Rectal smooth muscle tissue (tissue), 1 donor: ENCODE results near the gene LYPLA2.
"Not testable (repeated sequence)": the region's sequence is repeated elsewhere in the genome, so short reads cannot be mapped to it uniquely, and the experiment has no call there.

Experiments
- H3K27ac ChIP-seq: one replicate; pipeline ENCODE4 v1.7.0; 2013; ENCODE audit warnings: low read depth, low read length, inconsistent platforms
- H3K27me3 ChIP-seq: one replicate; pipeline ENCODE4 v1.7.0; 2013; ENCODE audit warnings: low read length; ENCODE audit not compliant: control insufficient read depth, insufficient read depth
- H3K36me3 ChIP-seq: one replicate; pipeline ENCODE4 v1.7.0; 2013; ENCODE audit warnings: low read length; ENCODE audit not compliant: control insufficient read depth, insufficient read depth
- H3K4me1 ChIP-seq: one replicate; pipeline ENCODE4 v1.7.0; 2013; ENCODE audit warnings: low read length; ENCODE audit not compliant: control insufficient read depth, insufficient read depth
- H3K4me3 ChIP-seq: one replicate; pipeline ENCODE4 v1.7.0; 2013; ENCODE audit warnings: low read length
- H3K9ac ChIP-seq: one replicate; pipeline ENCODE4 v1.7.0; 2013; ENCODE audit warnings: low read length

LYPLA2 gene

DNA sequence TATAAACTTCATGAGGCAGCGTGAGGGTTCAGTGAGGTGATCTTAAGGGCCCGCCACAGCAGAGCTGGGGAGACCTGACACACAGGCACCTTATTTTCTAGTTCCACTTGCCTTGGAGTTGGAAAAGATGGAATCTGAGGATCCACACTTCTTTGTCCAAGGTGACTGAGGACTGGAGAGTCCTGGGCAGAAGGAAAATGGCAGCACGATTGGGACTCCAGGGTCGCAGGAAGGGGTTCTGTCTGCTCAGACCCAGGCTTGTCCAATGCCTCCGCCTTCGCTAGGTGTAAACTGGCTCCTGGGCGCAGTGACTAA, 8.3 kb downstream of the LYPLA2 start:
- Histone ChIP-seq H3K36me3 (peaks cover 7% of the 10 kb centered on the region), H3K27me3 (no peaks in the 10 kb centered on the region), H3K4me1 (peaks cover 9% of the 10 kb centered on the region), H3K4me3 (peak overlapping the region; percentile 94), H3K9ac (peak overlapping the region; percentile 70), H3K27ac (no peak overlapping the region)

DNA sequence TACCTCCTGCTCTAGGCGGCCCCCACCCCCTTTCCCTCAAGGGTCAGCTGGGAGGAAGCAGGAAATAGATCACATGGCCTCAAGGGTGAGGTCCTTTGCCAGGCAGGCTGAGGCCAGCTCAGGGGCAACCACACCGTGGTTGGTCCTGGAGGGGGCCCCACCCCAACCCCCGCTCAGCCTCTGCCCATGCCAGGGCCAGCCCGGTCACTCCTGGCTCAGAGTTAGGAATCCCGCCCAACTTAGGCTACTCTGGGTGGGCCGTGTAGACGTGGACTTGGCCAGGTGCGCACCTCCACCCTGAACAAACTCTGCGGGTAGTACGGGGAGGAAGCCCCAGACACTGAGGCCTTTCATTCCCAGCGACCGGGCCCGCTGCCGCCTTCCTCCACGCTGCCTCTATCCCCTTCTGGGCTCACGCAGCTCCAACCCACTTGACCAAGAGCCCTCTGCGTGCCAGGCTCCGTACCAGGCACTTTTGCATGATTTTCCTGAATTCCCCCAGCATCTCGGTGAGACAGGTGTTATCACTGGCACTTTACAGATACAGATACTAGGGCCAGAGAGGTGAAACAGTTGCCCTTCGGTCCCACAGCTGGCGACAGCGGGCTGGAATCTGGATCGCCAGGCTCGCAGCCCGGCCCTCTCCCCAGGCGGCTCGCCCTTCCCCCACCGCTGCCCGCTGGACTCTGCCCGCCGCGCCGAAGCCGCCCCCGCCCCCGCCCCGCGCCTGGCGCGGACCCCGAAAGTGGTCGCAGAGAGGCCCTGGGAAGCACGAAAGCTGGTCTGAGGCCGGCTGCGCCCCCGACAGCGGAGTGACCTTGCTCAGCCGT, 8.8 kb downstream of the LYPLA2 start:
- peak overlapping the region; percentile 80 for H3K27ac ChIP-seq
- H3K27me3 ChIP-seq, result no peaks in the 10 kb centered on the region
- peak overlapping the region; percentile 94 for H3K4me3 ChIP-seq
- H3K4me1 ChIP-seq, result peaks cover 9% of the 10 kb centered on the region
- H3K36me3 ChIP-seq, result peaks cover 3% of the 10 kb centered on the region
- peak overlapping the region; percentile 70 for H3K9ac ChIP-seq

DNA sequence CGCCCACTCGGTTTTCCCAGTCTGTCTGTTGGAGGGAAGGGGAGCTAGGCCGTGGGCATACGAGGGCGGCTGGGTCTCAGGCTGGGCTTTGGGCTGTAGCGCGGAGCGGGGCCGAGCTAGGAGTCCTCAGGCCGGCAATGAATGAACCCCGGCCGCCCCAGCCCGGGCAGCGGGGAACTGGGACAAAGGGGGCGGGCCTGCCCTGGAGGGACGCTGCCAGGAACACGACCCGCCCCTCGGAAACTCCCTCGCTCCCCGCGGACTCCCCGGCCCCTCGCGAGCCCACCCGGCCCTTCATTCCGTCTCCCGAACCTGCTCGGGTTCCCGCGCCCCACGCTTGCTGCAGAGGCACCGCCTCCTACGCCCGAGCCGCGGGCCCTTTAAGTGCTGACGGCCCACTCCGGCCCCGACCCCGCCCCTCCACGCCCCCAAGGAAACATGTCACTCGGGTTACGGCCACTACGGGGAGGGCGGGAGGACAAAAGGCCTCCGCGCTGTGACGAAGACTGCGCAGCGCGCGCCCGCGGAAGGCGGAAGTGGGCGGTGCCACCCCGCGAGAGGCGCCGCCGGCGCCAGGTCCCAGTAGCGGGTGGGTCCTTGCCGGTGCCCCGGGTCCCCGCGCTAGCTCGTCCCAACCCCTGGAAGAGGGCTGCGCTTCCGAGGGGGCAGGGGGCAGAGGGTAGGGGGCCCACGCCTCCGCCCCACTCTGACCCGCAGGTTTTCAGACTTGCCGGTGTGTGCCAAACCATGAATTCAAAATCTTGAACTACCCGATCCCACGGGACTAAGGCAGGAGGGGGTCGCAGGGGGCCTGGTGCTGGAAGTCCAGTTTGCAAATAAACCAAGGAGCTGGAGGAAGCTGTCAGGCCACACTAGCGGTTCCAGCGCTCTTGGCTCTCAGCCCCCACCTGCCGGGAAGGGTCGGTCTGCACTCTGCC, 9.7 kb downstream of the LYPLA2 start, which contains the start of gene GALE:
Gene GALE, minus strand, starts transcription at position 355 of the 938 bp plus-strand sequence. CDS start 1,747 bp downstream, outside the sequence.
- Histone ChIP-seq H3K27me3 (no peaks in the 10 kb centered on the region), H3K36me3 (peaks cover 3% of the 10 kb centered on the region), H3K4me3 (peak within 1 kb of the TSS; percentile 94), H3K9ac (peak within 1 kb of the TSS; percentile 70), H3K4me1 (peaks cover 9% of the 10 kb centered on the region), H3K27ac (peak within 1 kb of the TSS; percentile 88)

DNA sequence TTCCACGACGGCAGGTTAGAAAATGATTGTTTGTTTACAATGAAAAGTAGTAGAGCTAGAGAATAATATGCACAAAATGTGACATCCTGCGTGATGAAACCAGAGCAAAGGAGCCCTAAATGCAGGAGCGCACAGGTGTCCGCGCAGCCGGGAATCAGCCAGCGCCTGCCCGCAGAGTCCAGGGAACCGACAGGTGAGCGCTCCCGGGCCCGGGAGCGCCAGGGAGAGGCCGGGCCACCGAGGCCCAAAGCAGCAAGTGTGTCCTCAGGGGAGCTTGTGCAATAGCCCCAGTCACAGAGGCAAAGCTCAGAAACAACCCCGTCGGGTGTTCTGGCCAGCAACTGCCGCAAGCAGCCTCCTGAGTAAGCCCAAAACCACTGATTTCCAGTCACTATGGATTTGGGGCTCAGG, 10.4 kb downstream of the LYPLA2 start:
- Histone ChIP-seq H3K9ac (peak overlapping the region; percentile 61), H3K4me3 (peak overlapping the region; percentile 73), H3K27me3 (no peaks in the 10 kb centered on the region), H3K36me3 (peaks cover 5% of the 10 kb centered on the region), H3K4me1 (peaks cover 9% of the 10 kb centered on the region), H3K27ac (peak overlapping the region; percentile 88)

DNA sequence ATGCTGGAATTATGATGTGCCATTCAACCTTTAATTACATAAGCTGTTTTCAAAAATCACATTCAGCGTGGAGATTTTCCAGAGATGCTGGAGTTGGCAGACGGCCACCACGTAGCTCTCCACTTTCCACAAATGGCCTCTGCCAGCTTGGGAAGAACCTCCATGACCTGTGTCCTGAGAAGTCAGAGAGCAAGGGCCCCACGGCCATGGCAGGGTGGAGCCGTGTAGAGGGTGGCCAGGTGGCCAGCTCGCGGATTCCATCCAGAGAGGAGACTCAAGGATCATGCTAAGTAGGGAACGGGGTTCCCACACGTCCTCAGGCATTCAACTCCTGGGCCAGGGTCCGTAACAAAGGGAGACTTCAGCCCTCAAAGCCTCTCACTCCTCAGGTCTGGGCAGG, 10.9 kb downstream of the LYPLA2 start:
- H3K27me3 ChIP-seq, result no peaks in the 10 kb centered on the region
- H3K4me1 ChIP-seq, result peaks cover 9% of the 10 kb centered on the region
- H3K27ac ChIP-seq, result no peak overlapping the region
- peaks cover 6% of the 10 kb centered on the region for H3K36me3 ChIP-seq
- no peak overlapping the region for H3K9ac ChIP-seq
- no peak overlapping the region for H3K4me3 ChIP-seq

DNA sequence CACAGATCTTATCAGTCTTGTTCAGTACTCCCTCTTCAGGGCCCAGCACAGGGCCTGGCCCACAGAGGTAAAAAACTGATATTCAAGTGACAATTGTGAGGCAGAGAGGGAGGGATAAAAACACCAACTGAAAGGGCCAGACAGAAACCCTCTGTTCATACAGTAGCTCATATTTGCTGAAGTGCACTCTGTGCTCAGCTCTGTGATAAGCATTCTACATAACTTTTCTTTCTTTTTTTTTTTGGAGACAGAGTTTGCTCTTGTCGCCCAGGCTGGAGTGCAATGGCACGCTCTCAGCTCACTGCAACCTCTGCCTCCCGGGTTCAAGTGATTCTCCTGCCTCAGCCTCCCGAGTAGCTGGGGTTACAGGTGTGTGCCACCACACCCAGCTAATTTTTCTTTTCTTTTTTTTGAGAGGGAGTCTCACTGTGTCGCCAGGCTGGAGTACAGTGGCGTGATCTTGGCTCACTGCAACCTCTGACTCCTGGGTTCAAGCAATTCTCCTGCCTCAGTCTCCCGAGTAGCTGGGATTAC, 11.9 kb downstream of the LYPLA2 start:
- not testable (repeated sequence) for H3K4me3 ChIP-seq, H3K27ac ChIP-seq, H3K27me3 ChIP-seq, H3K4me1 ChIP-seq, H3K36me3 ChIP-seq, H3K9ac ChIP-seq

DNA sequence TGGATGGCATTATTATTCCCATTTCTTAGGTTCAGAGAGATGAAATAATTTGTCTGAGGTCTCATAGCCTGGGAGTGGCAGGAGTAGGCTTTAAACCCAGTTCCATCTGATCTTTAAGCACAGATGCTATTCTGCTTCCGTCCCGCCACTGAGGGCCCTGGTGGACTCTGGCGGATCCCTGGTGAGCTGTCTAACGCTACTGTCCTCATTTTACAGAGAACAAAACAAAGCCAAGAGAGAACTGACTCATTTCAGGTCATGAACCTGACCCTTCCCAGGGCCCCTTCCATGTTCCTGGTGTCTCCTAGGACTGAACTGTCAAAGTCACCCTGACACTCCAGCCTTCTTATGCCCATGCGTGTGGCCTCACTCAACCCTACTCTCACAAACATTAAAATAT, 12.7 kb downstream of the LYPLA2 start:
- H3K4me3 ChIP-seq, result no peak overlapping the region
- H3K9ac ChIP-seq, result no peak overlapping the region
- no peaks in the 10 kb centered on the region for H3K27me3 ChIP-seq
- no peak overlapping the region for H3K27ac ChIP-seq
- H3K36me3 ChIP-seq, result peaks cover 3% of the 10 kb centered on the region
- peaks cover 9% of the 10 kb centered on the region for H3K4me1 ChIP-seq

DNA sequence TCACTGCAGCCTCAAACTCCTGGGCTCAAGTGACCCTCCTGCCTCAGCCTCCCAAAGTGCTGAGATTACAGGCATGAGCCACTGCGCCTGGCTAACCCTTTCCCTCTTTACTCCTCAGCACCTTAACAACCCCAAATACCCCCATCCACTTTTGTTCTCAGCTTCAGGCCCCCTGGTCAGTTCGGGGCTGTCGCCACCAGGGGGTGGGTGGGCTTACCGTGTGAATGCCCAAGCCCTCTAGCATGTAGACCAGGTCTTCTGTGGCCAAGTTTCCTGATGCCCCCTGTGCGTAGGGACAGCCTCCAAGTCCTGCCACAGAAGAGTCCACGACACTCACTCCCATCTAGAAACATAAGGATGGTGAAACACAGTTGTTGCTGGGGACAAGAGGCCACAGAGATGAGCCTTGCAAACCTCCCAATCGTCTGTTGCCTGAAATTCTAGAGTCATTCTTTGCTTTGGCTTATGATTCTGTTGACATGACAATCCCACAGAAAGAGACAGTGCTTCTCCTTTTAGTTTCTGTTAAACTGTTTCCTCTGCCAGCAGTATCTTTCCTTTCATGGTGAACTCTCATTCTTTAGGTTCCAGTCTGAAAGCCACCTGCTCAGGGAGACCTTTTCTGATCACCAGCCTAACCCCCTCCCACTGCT, 13.4 kb downstream of the LYPLA2 start:
- H3K27ac ChIP-seq, result no peak overlapping the region
- no peak overlapping the region for H3K9ac ChIP-seq
- no peaks in the 10 kb centered on the region for H3K27me3 ChIP-seq
- peaks cover 8% of the 10 kb centered on the region for H3K4me1 ChIP-seq
- H3K4me3 ChIP-seq, result no peak overlapping the region
- H3K36me3 ChIP-seq, result peaks cover 3% of the 10 kb centered on the region

GRCh38 chr1:23805025-23805424, 14.1 kb downstream of the LYPLA2 start:
- H3K27me3 ChIP-seq, result no peaks in the 10 kb centered on the region
- peaks cover 3% of the 10 kb centered on the region for H3K4me1 ChIP-seq
- no peak overlapping the region for H3K4me3 ChIP-seq
- H3K27ac ChIP-seq, result no peak overlapping the region
- H3K9ac ChIP-seq, result no peak overlapping the region
- peaks cover 3% of the 10 kb centered on the region for H3K36me3 ChIP-seq

DNA sequence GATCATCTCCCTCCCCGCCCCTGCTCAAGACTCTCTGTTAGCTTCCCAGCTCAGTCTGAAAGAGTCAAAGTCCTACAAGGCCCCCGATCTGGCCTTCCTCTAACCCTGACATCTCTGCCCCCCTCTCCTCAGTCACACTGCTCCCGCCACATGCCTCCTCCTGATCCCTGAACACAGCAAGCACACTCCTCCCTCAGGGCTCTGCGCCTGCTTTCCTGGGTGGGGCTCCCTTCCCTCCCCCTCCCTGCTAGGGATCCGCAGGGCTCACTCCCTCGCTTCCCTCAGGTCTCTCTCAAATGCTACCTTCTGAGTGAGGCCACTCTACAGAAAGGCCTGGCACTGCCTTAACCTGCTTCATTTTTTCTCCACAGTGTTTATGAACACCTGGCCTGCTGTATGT, 15.3 kb downstream of the LYPLA2 start:
- no peak overlapping the region for H3K27ac ChIP-seq
- H3K4me1 ChIP-seq, result peaks cover 3% of the 10 kb centered on the region
- peaks cover 9% of the 10 kb centered on the region for H3K36me3 ChIP-seq
- no peak overlapping the region for H3K9ac ChIP-seq
- H3K4me3 ChIP-seq, result no peak overlapping the region
- H3K27me3 ChIP-seq, result no peaks in the 10 kb centered on the region

GRCh38 chr1:23807453-23807852, 16.5 kb downstream of the LYPLA2 start:
- H3K9ac ChIP-seq, result no peak overlapping the region
- no peaks in the 10 kb centered on the region for H3K4me1 ChIP-seq
- H3K27ac ChIP-seq, result no peak overlapping the region
- no peak overlapping the region for H3K4me3 ChIP-seq
- H3K36me3 ChIP-seq, result peaks cover 16% of the 10 kb centered on the region
- no peaks in the 10 kb centered on the region for H3K27me3 ChIP-seq

GRCh38 chr1:23809751-23810171, 18.8 kb downstream of the LYPLA2 start:
- no peaks in the 10 kb centered on the region for H3K4me1 ChIP-seq
- no peak overlapping the region for H3K4me3 ChIP-seq
- no peak overlapping the region for H3K27ac ChIP-seq
- peaks cover 22% of the 10 kb centered on the region for H3K36me3 ChIP-seq
- no peaks in the 10 kb centered on the region for H3K27me3 ChIP-seq
- no peak overlapping the region for H3K9ac ChIP-seq
